Measurements from ENCODE around the gene RPL14. TPM values are rescaled to one million over a fixed set of nuclear protein-coding genes. Genes with fewer than 3 reads are reported as not detected.

The RPL14 gene
- total and polyA plus RNA-seq, 2 of the 13 experiments (the other 11 are each of a cell fraction or from before 2014, with no cell fraction given) = 502 to 1,291 TPM

- TF ChIP-seq ZFP82 (CRISPR knock-in tag; IDR thresholded peaks at IDR 0.05; ENCODE audit: borderline replicate concordance) = no peak
- TF ChIP-seq MAF1 (CRISPR knock-in tag; IDR thresholded peaks at IDR 0.05; ENCODE audit: borderline replicate concordance) = 0 out of 2 replicates have a peak, but pooled peaks have one; percentile 60
- TF ChIP-seq RAD51 (IDR thresholded peaks at IDR 0.05; ENCODE audit: borderline replicate concordance) = no peak
- no peak; the same call in 1 of the 2 replicates for TF ChIP-seq ZNF318 (CRISPR knock-in tag; IDR thresholded peaks at IDR 0.05)
- TF ChIP-seq ZNF33B (CRISPR knock-in tag; IDR thresholded peaks at IDR 0.05) = peak; percentile 69
- TF ChIP-seq ZZZ3 (CRISPR knock-in tag; IDR thresholded peaks at IDR 0.05; ENCODE audit: borderline replicate concordance) = peak; percentile 86; the same call in 1 of the 2 replicates
- TF ChIP-seq ELF3 (CRISPR knock-in tag; IDR thresholded peaks at IDR 0.05) = peak; percentile 66; the same call in 1 of the 2 replicates
- no peak for TF ChIP-seq ATM (IDR thresholded peaks at IDR 0.05; ENCODE audit: borderline replicate concordance)
- TF ChIP-seq ZIK1 (CRISPR knock-in tag; IDR thresholded peaks at IDR 0.05; ENCODE audit: borderline replicate concordance, low read depth) = no peak
- peak; percentile 5 for TF ChIP-seq TEAD3 (CRISPR knock-in tag; optimal IDR thresholded peaks at IDR 0.05; ENCODE audit: borderline replicate concordance)
- TF ChIP-seq, protein P1, sequence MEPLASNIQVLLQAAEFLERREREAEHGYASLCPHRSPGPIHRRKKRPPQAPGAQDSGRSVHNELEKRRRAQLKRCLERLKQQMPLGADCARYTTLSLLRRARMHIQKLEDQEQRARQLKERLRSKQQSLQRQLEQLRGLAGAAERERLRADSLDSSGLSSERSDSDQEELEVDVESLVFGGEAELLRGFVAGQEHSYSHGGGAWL (CRISPR knock-in tag; IDR thresholded peaks at IDR 0.05) = peak; percentile 86
- no peak for TF ChIP-seq ZNF460 (CRISPR knock-in tag; IDR thresholded peaks at IDR 0.05; ENCODE audit: borderline replicate concordance)
- TF ChIP-seq, protein P2, sequence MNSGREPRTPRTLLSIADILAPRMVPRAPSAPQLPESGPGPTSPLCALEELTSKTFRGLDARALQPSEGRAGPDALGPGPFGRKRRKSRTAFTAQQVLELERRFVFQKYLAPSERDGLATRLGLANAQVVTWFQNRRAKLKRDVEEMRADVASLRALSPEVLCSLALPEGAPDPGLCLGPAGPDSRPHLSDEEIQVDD (CRISPR knock-in tag; IDR thresholded peaks at IDR 0.05; ENCODE audit: borderline replicate concordance) = no peak
- TF ChIP-seq, protein P3, sequence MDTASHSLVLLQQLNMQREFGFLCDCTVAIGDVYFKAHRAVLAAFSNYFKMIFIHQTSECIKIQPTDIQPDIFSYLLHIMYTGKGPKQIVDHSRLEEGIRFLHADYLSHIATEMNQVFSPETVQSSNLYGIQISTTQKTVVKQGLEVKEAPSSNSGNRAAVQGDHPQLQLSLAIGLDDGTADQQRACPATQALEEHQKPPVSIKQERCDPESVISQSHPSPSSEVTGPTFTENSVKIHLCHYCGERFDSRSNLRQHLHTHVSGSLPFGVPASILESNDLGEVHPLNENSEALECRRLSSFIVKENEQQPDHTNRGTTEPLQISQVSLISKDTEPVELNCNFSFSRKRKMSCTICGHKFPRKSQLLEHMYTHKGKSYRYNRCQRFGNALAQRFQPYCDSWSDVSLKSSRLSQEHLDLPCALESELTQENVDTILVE (CRISPR knock-in tag; IDR thresholded peaks at IDR 0.05) = 0 out of 2 replicates have a peak, but pooled peaks have one; percentile 50
- TF ChIP-seq, protein P4, sequence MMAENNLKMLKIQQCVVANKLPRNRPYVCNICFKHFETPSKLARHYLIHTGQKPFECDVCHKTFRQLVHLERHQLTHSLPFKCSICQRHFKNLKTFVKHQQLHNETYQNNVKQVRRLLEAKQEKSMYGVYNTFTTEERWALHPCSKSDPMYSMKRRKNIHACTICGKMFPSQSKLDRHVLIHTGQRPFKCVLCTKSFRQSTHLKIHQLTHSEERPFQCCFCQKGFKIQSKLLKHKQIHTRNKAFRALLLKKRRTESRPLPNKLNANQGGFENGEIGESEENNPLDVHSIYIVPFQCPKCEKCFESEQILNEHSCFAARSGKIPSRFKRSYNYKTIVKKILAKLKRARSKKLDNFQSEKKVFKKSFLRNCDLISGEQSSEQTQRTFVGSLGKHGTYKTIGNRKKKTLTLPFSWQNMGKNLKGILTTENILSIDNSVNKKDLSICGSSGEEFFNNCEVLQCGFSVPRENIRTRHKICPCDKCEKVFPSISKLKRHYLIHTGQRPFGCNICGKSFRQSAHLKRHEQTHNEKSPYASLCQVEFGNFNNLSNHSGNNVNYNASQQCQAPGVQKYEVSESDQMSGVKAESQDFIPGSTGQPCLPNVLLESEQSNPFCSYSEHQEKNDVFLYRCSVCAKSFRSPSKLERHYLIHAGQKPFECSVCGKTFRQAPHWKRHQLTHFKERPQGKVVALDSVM (CRISPR knock-in tag; IDR thresholded peaks at IDR 0.05) = no peak; the same call in 1 of the 2 replicates
- TF ChIP-seq ZNF772 (CRISPR knock-in tag; IDR thresholded peaks at IDR 0.05) = no peak
These were observed at the start of gene RPL14 (continued) for GRCh38 chr3:40456940-40457823.
